Panc1 (cell line): Measurements from ENCODE around the gene MRNIP. TPM values are rescaled to one million over a fixed set of nuclear protein-coding genes. Genes with fewer than 3 reads are reported as not detected.

Experiments used
- ATAC-seq: fragments of 200-7000 bp; cut with Tn5 transposase; 2 replicates; pipeline ENCODE4 v1.9.1; 2020; ENCODE audit warnings: mild to moderate bottlenecking, moderate library complexity
- BruUV-seq: library from RNA; stranded (reverse); fragments of 400-500 nt; replicated peaks from 2 replicates; lab custom pipeline; 2021; lab: Mats Ljungman, UMichigan
- CTCF ChIA-PET: fragments of 300-600 bp; sonication (Branson Sonifier 250); formaldehyde crosslinking; loops from one replicate; lab custom pipeline; 2022; ENCODE audit warnings: antibody characterized with exemption; lab: Charles Lee
- POLR2A ChIA-PET: fragments of 300-600 bp; sonication (Branson Sonifier 250); formaldehyde crosslinking; loops from one replicate; lab custom pipeline; 2022; ENCODE audit warnings: antibody characterized with exemption; lab: Charles Lee
- DNase-seq: peaks from one replicate; pipeline ENCODE4 v3.0.0-alpha.2; 2010; ENCODE audit warnings: low read depth, low spot score
- H3K27ac ChIP-seq: 2 replicates; pipeline ENCODE4 v1.5.1; 2011; ENCODE audit warnings: mild to moderate bottlenecking, low read length, inconsistent platforms
- H3K27me3 ChIP-seq: fragments of 200-500 bp; sonication (Bioruptor generic); 2 replicates; pipeline ENCODE4 v1.6.0; 2014; ENCODE audit warnings: low read length, inconsistent platforms; ENCODE audit not compliant: control insufficient read depth, insufficient read depth
- H3K36me3 ChIP-seq: fragments of 200-500 bp; sonication (Bioruptor generic); 2 replicates; pipeline ENCODE4 v1.5.1; 2014; ENCODE audit warnings: inconsistent platforms, mild to moderate bottlenecking, low read length, moderate library complexity; ENCODE audit not compliant: control insufficient read depth, insufficient read depth
- H3K4me1 ChIP-seq: 2 replicates; pipeline ENCODE4 v1.5.1; 2011; ENCODE audit warnings: inconsistent platforms, mild to moderate bottlenecking, low read length, moderate library complexity; ENCODE audit not compliant: control insufficient read depth, insufficient read depth
- H3K4me3 ChIP-seq, 2 experiments: 2 replicates each; pipeline ENCODE4 v1.5.1; 2011 to 2012; ENCODE audit warnings: low read depth in 2 of 2, low read length in 2 of 2, mild to moderate bottlenecking in 2 of 2, inconsistent platforms in 1 of 2, moderate library complexity in 1 of 2
- H3K9me3 ChIP-seq: fragments of 200-500 bp; sonication (Bioruptor generic); 2 replicates; pipeline ENCODE4 v1.5.1; 2014; ENCODE audit warnings: low read depth, mild to moderate bottlenecking, inconsistent platforms, low read length, moderate library complexity; ENCODE audit not compliant: control insufficient read depth, insufficient read depth
- POLR2AphosphoS5 ChIP-seq: IDR thresholded peaks from 2 replicates; pipeline ENCODE4 v1.6.1; 2012; ENCODE audit warnings: mild to moderate bottlenecking, low read depth, low read length, moderate library complexity
- SIN3A ChIP-seq: IDR thresholded peaks from 2 replicates; pipeline ENCODE4 v1.6.1; 2012; ENCODE audit warnings: low read depth, mild to moderate bottlenecking, low read length, moderate library complexity, borderline replicate concordance; ENCODE audit not compliant: insufficient read depth
- TCF7L2 ChIP-seq: IDR thresholded peaks from 2 replicates; pipeline ENCODE4 v1.6.1; 2011; ENCODE audit warnings: mild to moderate bottlenecking, low read depth, low read length, inconsistent platforms
- in situ Hi-C: cut with HindIII; loops from 2 replicates; pipeline ENCODE4 v1.10.0; 2016; ENCODE audit warnings: low sequenced_read_pairs, low pct_unique_long_range_greater_than_20kb
- intact Hi-C: fragments of 100-400 bp; cut with micrococcal nuclease; formaldehyde crosslinking; loops from one replicate; pipeline ENCODE4 v1.10.0; 2022; ENCODE audit not compliant: unreplicated experiment
- total RNA-seq: library from RNA; stranded (reverse); gene quantifications from one replicate; pipeline ENCODE4 v1.2.1, GENCODE V29; 2021; ENCODE audit not compliant: unreplicated experiment
- TF ChIP-seq, protein P1 (sequence below), 2 experiments: IDR thresholded peaks; 2 replicates each; pipeline ENCODE4 v1.6.1; 2011 to 2012; ENCODE audit warnings: low read depth in 2 of 2, control low read depth in 1 of 2, low read length in 1 of 2, mild to moderate bottlenecking in 1 of 2, moderate library complexity in 1 of 2; ENCODE audit not compliant: insufficient read depth in 1 of 2
- TF ChIP-seq, protein P2 (sequence below): fragments of 450-650 bp; IDR thresholded peaks from 2 replicates; pipeline ENCODE4 v1.5.1; 2017; ENCODE audit warnings: mild to moderate bottlenecking

MRNIP gene
- total RNA-seq, 1 experiment from 2014 or later = 33.0 TPM

DNA sequence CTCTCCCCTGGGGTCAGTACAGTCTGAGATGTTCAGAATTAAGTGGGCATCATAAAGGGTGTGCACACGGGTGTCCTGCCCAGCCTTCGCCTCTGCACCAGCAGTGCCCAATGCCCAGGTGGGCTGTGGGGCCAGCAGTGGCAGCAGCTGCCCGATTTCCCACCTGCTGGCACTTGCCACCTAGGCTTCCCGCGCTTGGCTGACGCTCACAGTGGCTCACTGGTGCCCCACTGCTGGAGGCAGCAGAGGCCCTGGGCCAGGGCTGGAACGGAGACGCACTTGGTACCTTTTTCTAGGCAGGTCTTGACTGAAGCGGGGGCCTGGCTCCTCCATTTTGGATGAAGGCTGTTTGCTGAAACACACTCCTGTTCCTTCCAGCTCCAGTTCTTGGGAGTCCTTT is 17.0 kb downstream of the MRNIP start:
- Histone ChIP-seq H3K36me3 (peaks cover 7% of the 10 kb centered on the region), H3K9me3 (peaks cover 2% of the 10 kb centered on the region; the same call in 1 of the 2 replicates), H3K27me3 (no peaks in the 10 kb centered on the region), H3K4me1 (peaks cover 17% of the 10 kb centered on the region), H3K27ac (no peak overlapping the region), H3K4me3 (no peak overlapping the region)
- no TSS peak for BruUV-seq
- intact Hi-C loops (no loop called here), in situ Hi-C loops (no loop called here)
- ChIA-PET POLR2A (no interaction called here), CTCF (no interaction called here)
- DNase-seq = no peak
- TF ChIP-seq, protein P1, sequence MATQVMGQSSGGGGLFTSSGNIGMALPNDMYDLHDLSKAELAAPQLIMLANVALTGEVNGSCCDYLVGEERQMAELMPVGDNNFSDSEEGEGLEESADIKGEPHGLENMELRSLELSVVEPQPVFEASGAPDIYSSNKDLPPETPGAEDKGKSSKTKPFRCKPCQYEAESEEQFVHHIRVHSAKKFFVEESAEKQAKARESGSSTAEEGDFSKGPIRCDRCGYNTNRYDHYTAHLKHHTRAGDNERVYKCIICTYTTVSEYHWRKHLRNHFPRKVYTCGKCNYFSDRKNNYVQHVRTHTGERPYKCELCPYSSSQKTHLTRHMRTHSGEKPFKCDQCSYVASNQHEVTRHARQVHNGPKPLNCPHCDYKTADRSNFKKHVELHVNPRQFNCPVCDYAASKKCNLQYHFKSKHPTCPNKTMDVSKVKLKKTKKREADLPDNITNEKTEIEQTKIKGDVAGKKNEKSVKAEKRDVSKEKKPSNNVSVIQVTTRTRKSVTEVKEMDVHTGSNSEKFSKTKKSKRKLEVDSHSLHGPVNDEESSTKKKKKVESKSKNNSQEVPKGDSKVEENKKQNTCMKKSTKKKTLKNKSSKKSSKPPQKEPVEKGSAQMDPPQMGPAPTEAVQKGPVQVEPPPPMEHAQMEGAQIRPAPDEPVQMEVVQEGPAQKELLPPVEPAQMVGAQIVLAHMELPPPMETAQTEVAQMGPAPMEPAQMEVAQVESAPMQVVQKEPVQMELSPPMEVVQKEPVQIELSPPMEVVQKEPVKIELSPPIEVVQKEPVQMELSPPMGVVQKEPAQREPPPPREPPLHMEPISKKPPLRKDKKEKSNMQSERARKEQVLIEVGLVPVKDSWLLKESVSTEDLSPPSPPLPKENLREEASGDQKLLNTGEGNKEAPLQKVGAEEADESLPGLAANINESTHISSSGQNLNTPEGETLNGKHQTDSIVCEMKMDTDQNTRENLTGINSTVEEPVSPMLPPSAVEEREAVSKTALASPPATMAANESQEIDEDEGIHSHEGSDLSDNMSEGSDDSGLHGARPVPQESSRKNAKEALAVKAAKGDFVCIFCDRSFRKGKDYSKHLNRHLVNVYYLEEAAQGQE (IDR thresholded peaks at IDR 0.05; ENCODE audit: insufficient read depth in 1 of 2, low read depth in 2 of 2, low read length in 1 of 2) = no peak
- TF ChIP-seq, protein P2, sequence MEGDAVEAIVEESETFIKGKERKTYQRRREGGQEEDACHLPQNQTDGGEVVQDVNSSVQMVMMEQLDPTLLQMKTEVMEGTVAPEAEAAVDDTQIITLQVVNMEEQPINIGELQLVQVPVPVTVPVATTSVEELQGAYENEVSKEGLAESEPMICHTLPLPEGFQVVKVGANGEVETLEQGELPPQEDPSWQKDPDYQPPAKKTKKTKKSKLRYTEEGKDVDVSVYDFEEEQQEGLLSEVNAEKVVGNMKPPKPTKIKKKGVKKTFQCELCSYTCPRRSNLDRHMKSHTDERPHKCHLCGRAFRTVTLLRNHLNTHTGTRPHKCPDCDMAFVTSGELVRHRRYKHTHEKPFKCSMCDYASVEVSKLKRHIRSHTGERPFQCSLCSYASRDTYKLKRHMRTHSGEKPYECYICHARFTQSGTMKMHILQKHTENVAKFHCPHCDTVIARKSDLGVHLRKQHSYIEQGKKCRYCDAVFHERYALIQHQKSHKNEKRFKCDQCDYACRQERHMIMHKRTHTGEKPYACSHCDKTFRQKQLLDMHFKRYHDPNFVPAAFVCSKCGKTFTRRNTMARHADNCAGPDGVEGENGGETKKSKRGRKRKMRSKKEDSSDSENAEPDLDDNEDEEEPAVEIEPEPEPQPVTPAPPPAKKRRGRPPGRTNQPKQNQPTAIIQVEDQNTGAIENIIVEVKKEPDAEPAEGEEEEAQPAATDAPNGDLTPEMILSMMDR = no peak
- no peak for TF ChIP-seq SIN3A
- no peak for ATAC-seq

DNA sequence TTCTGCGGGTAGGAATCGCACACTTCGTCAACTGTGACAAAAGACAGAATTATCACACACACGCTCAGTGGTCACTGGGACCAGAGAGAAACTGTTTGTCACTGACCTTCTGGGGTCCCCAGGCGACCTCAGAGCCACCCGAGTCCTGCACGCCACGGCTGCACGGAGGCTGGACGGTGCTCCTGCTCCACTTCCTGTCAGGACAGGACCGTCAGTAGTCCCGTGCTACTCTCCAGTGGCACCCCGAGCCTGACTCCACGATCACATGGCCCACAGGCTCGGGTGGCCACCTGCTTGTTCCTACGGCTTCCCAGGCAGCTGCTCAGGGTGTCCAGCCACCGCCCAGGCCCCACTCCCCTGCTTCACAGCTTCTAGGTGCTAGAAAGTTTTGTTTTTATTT is 17.9 kb downstream of the MRNIP start:
- in situ Hi-C loops = no loop called here
- POLR2A ChIA-PET = no interaction called here
- Histone ChIP-seq H3K27ac (no peak overlapping the region), H3K27me3 (no peaks in the 10 kb centered on the region), H3K36me3 (peaks cover 8% of the 10 kb centered on the region), H3K9me3 (no peaks in the 10 kb centered on the region), H3K4me3 (no peak overlapping the region), H3K4me1 (peaks cover 23% of the 10 kb centered on the region)
- CTCF ChIA-PET = no interaction called here
- DNase-seq (no peak), ATAC-seq (no peak)
- BruUV-seq = no TSS peak
- peak; percentile 74 for TF ChIP-seq POLR2AphosphoS5
- TF ChIP-seq, protein P2 = no peak
- intact Hi-C loops = no loop called here

DNA sequence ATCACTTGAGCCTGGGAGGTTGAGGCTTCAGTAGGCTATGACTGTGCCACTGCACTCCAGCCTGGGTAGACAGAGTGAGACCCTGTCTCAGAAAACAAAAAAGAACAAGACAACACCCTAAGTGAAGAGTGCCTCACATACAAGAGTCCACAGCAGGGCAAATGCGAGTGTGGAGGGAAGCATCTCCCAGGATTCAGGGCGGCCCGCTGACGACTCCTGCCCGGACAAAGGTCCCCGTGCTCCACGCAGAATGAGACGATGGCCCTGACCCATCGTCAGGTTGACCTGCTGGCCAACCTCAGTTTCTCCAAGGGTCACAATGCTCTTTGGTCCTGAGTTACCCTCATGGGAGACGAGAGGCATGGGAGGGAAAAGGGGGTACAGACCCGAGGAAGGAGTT is 18.3 kb downstream of the MRNIP start:
- intact Hi-C loops = no loop called here
- H3K9me3 ChIP-seq = no peaks in the 10 kb centered on the region
- POLR2A ChIA-PET = interaction anchor here (0.6 kb wide), 1 partner anchor 16 kb away, joined by 3 read pairs; no protein-coding TSS in a partner anchor
- in situ Hi-C loops = no loop called here
- BruUV-seq = no TSS peak
- peaks cover 8% of the 10 kb centered on the region for H3K36me3 ChIP-seq
- ATAC-seq (no peak; the same call in 1 of the 2 replicates), DNase-seq (no peak)
- peaks cover 23% of the 10 kb centered on the region for H3K4me1 ChIP-seq
- no peaks in the 10 kb centered on the region for H3K27me3 ChIP-seq
- CTCF ChIA-PET = no interaction called here
- H3K4me3 ChIP-seq = no peak overlapping the region
- no peak overlapping the region for H3K27ac ChIP-seq
- TF ChIP-seq, protein P2 = no peak
- TF ChIP-seq TCF7L2 (no peak), POLR2AphosphoS5 (no peak), SIN3A (no peak)
- TF ChIP-seq, protein P1 (IDR thresholded peaks at IDR 0.05; ENCODE audit: insufficient read depth in 1 of 2, low read depth in 2 of 2, low read length in 1 of 2) = no peak
